ENCODE results near the gene TJP1.
"Not testable (repeated sequence)": the region's sequence is repeated elsewhere in the genome, so short reads cannot be mapped to it uniquely, and the experiment has no call there.

GRCh38 chr15:29657476-29657817 lies 164.8 kb downstream of the TJP1 start:
- not testable (repeated sequence) for TF ChIP-seq CTCF (IDR thresholded peaks at IDR 0.05; ENCODE audit: borderline replicate concordance, extremely low read depth, low read length, poor library complexity, severe bottlenecking); EZH2 (IDR thresholded peaks at IDR 0.05; ENCODE audit: borderline replicate concordance, low read depth, low read length, severe bottlenecking)

Data from DND-41 (cell line).